NCI-H128 (cell line): ENCODE results near the gene TLL2.

ENCODE experiments used
- DNase-seq: peaks from one replicate; lab custom pipeline; 2025; ENCODE audit not compliant: unreplicated experiment; lab: John Stamatoyannopoulos, UW

Gene TLL2

GRCh38 chr10:96468845-96469244 lies 44.9 kb downstream of the TLL2 start:
- no peak for DNase-seq

GRCh38 chr10:96465599-96465998 lies 48.1 kb downstream of the TLL2 start:
- DNase-seq = no peak

GRCh38 chr10:96463562-96463961 lies 50.2 kb downstream of the TLL2 start:
- DNase-seq = no peak

- DNase-seq = no peak
Measured at GRCh38 chr10:96462606-96463151, 51.0 kb downstream of the TLL2 start.

GRCh38 chr10:96460316-96460715 lies 53.4 kb downstream of the TLL2 start:
- DNase-seq = no peak

GRCh38 chr10:96457341-96457740 lies 56.4 kb downstream of the TLL2 start:
- no peak for DNase-seq

GRCh38 chr10:96456296-96456840 lies 57.4 kb downstream of the TLL2 start:
- no peak for DNase-seq

GRCh38 chr10:96453856-96454583 lies 59.7 kb downstream of the TLL2 start:
- no peak for DNase-seq

- DNase-seq = no peak
Measured at GRCh38 chr10:96452494-96453153, 61.1 kb downstream of the TLL2 start.

- no peak for DNase-seq
Measured at GRCh38 chr10:96450529-96451207, 63.1 kb downstream of the TLL2 start.

GRCh38 chr10:96448558-96448957 lies 65.2 kb downstream of the TLL2 start:
- DNase-seq = no peak

- DNase-seq = no peak
Measured at GRCh38 chr10:96448021-96448457, 65.7 kb downstream of the TLL2 start.

- DNase-seq = no peak
Measured at GRCh38 chr10:96446966-96447596, 66.6 kb downstream of the TLL2 start.

GRCh38 chr10:96441987-96442643 lies 71.6 kb downstream of the TLL2 start:
- no peak for DNase-seq

- no peak for DNase-seq
Measured at GRCh38 chr10:96441322-96441885, 72.3 kb downstream of the TLL2 start.

GRCh38 chr10:96440361-96441292 lies 73.1 kb downstream of the TLL2 start:
- DNase-seq = no peak

- DNase-seq = no peak
Measured at GRCh38 chr10:96439725-96440124, 74.0 kb downstream of the TLL2 start.

- no peak for DNase-seq
Measured at GRCh38 chr10:96436035-96436434, 77.7 kb downstream of the TLL2 start.
